ENCODE results near the gene TNRC6C. TPM values are rescaled to one million over a fixed set of nuclear protein-coding genes. Genes with fewer than 3 reads are reported as not detected.

Gene TNRC6C
- total and polyA plus RNA-seq, 2 experiments from 2014 or later, result 10.1 to 16.6 TPM

DNA sequence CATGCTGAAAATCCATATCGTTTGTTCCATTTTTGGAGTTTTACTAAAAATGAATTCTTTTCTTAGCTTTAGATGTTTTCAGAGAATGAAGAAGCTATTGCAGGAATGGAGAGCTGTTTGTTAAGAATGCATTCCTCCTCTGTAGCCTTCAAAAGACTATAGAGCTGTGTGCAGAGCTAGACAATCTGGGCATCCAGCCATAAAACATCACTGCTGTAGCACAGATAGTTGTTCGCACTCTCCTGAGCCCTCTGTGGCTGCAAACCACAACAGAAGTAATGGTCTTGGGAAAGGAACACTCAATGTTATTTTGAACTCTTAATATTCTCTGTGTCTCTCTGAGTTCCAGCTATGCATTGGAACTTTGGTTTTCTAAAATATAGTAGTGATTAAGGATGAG, 4.9 kb downstream of the TNRC6C start:
- ATAC-seq, result no peak

More for the DNA sequence above, 4.9 kb downstream of the TNRC6C start:
- Mint-ChIP-seq H3K4me1 (peaks cover 56% of the 10 kb centered on the region), H3K36me3 (ENCODE audit: low read depth) (no peaks in the 10 kb centered on the region), H3K9me3 (no peaks in the 10 kb centered on the region), H3K4me3 (no peak overlapping the region), H3K27ac (no peak overlapping the region; the same call in 1 of the 2 replicates), H3K27me3 (ENCODE audit: insufficient read depth, low read depth, poor library complexity) (peaks cover 7% of the 10 kb centered on the region)
- peaks cover 42% of the 10 kb centered on the region for H4K20me1 ChIP-seq (replicated peaks; ENCODE audit: insufficient read depth)
- TF ChIP-seq CREB1 (CRISPR knock-in tag; IDR thresholded peaks at IDR 0.05; ENCODE audit: low read depth) (no peak), ZNF114 (CRISPR knock-in tag; IDR thresholded peaks at IDR 0.05) (no peak), ZNF331 (CRISPR knock-in tag; IDR thresholded peaks at IDR 0.05; ENCODE audit: low read depth) (no peak), STAT1 (IDR thresholded peaks at IDR 0.05; ENCODE audit: unreplicated experiment) (no peak), EZH2 (IDR thresholded peaks at IDR 0.05; ENCODE audit: low read depth, unreplicated experiment) (no peak), JUNB (IDR thresholded peaks at IDR 0.05; ENCODE audit: unreplicated experiment) (no peak), POLR2AphosphoS5 (IDR thresholded peaks at IDR 0.05; ENCODE audit: low read depth) (no peak), NANOG (IDR thresholded peaks at IDR 0.05; ENCODE audit: borderline replicate concordance) (no peak), EZH2phosphoT487 (IDR thresholded peaks at IDR 0.05; ENCODE audit: unreplicated experiment) (no peak)
- TF ChIP-seq, protein P1, sequence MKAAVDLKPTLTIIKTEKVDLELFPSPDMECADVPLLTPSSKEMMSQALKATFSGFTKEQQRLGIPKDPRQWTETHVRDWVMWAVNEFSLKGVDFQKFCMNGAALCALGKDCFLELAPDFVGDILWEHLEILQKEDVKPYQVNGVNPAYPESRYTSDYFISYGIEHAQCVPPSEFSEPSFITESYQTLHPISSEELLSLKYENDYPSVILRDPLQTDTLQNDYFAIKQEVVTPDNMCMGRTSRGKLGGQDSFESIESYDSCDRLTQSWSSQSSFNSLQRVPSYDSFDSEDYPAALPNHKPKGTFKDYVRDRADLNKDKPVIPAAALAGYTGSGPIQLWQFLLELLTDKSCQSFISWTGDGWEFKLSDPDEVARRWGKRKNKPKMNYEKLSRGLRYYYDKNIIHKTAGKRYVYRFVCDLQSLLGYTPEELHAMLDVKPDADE (IDR thresholded peaks at IDR 0.05), result no peak
- TF ChIP-seq, protein P2, sequence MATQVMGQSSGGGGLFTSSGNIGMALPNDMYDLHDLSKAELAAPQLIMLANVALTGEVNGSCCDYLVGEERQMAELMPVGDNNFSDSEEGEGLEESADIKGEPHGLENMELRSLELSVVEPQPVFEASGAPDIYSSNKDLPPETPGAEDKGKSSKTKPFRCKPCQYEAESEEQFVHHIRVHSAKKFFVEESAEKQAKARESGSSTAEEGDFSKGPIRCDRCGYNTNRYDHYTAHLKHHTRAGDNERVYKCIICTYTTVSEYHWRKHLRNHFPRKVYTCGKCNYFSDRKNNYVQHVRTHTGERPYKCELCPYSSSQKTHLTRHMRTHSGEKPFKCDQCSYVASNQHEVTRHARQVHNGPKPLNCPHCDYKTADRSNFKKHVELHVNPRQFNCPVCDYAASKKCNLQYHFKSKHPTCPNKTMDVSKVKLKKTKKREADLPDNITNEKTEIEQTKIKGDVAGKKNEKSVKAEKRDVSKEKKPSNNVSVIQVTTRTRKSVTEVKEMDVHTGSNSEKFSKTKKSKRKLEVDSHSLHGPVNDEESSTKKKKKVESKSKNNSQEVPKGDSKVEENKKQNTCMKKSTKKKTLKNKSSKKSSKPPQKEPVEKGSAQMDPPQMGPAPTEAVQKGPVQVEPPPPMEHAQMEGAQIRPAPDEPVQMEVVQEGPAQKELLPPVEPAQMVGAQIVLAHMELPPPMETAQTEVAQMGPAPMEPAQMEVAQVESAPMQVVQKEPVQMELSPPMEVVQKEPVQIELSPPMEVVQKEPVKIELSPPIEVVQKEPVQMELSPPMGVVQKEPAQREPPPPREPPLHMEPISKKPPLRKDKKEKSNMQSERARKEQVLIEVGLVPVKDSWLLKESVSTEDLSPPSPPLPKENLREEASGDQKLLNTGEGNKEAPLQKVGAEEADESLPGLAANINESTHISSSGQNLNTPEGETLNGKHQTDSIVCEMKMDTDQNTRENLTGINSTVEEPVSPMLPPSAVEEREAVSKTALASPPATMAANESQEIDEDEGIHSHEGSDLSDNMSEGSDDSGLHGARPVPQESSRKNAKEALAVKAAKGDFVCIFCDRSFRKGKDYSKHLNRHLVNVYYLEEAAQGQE (IDR thresholded peaks at IDR 0.05; ENCODE audit: unreplicated experiment), result no peak
- TF ChIP-seq, protein P3, sequence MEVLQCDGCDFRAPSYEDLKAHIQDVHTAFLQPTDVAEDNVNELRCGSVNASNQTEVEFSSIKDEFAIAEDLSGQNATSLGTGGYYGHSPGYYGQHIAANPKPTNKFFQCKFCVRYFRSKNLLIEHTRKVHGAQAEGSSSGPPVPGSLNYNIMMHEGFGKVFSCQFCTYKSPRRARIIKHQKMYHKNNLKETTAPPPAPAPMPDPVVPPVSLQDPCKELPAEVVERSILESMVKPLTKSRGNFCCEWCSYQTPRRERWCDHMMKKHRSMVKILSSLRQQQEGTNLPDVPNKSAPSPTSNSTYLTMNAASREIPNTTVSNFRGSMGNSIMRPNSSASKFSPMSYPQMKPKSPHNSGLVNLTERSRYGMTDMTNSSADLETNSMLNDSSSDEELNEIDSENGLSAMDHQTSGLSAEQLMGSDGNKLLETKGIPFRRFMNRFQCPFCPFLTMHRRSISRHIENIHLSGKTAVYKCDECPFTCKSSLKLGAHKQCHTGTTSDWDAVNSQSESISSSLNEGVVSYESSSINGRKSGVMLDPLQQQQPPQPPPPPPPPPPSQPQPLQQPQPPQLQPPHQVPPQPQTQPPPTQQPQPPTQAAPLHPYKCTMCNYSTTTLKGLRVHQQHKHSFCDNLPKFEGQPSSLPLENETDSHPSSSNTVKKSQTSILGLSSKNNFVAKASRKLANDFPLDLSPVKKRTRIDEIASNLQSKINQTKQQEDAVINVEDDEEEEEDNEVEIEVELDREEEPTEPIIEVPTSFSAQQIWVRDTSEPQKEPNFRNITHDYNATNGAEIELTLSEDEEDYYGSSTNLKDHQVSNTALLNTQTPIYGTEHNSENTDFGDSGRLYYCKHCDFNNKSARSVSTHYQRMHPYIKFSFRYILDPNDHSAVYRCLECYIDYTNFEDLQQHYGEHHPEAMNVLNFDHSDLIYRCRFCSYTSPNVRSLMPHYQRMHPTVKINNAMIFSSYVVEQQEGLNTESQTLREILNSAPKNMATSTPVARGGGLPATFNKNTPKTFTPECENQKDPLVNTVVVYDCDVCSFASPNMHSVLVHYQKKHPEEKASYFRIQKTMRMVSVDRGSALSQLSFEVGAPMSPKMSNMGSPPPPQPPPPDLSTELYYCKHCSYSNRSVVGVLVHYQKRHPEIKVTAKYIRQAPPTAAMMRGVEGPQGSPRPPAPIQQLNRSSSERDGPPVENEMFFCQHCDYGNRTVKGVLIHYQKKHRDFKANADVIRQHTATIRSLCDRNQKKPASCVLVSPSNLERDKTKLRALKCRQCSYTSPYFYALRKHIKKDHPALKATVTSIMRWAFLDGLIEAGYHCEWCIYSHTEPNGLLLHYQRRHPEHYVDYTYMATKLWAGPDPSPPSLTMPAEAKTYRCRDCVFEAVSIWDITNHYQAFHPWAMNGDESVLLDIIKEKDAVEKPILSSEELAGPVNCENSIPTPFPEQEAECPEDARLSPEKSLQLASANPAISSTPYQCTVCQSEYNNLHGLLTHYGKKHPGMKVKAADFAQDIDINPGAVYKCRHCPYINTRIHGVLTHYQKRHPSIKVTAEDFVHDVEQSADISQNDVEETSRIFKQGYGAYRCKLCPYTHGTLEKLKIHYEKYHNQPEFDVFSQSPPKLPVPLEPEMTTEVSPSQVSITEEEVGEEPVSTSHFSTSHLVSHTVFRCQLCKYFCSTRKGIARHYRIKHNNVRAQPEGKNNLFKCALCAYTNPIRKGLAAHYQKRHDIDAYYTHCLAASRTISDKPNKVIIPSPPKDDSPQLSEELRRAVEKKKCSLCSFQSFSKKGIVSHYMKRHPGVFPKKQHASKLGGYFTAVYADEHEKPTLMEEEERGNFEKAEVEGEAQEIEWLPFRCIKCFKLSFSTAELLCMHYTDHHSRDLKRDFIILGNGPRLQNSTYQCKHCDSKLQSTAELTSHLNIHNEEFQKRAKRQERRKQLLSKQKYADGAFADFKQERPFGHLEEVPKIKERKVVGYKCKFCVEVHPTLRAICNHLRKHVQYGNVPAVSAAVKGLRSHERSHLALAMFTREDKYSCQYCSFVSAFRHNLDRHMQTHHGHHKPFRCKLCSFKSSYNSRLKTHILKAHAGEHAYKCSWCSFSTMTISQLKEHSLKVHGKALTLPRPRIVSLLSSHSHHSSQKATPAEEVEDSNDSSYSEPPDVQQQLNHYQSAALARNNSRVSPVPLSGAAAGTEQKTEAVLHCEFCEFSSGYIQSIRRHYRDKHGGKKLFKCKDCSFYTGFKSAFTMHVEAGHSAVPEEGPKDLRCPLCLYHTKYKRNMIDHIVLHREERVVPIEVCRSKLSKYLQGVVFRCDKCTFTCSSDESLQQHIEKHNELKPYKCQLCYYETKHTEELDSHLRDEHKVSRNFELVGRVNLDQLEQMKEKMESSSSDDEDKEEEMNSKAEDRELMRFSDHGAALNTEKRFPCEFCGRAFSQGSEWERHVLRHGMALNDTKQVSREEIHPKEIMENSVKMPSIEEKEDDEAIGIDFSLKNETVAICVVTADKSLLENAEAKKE (CRISPR knock-in tag; IDR thresholded peaks at IDR 0.05), result no peak
- TF ChIP-seq, protein P4, sequence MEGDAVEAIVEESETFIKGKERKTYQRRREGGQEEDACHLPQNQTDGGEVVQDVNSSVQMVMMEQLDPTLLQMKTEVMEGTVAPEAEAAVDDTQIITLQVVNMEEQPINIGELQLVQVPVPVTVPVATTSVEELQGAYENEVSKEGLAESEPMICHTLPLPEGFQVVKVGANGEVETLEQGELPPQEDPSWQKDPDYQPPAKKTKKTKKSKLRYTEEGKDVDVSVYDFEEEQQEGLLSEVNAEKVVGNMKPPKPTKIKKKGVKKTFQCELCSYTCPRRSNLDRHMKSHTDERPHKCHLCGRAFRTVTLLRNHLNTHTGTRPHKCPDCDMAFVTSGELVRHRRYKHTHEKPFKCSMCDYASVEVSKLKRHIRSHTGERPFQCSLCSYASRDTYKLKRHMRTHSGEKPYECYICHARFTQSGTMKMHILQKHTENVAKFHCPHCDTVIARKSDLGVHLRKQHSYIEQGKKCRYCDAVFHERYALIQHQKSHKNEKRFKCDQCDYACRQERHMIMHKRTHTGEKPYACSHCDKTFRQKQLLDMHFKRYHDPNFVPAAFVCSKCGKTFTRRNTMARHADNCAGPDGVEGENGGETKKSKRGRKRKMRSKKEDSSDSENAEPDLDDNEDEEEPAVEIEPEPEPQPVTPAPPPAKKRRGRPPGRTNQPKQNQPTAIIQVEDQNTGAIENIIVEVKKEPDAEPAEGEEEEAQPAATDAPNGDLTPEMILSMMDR (conservative IDR thresholded peaks at IDR 0.05; ENCODE audit: low read depth in 2 of 2), result no peak
- H3K27ac ChIP-seq (ENCODE audit: low read depth), result no peak overlapping the region
- H3K4me3 ChIP-seq, result no peak overlapping the region
- no peaks in the 10 kb centered on the region for H3K9me2 ChIP-seq (ENCODE audit: insufficient read depth)
- peaks cover 21% of the 10 kb centered on the region for H3K27me3 ChIP-seq (ENCODE audit: insufficient read depth)
- peaks cover 87% of the 10 kb centered on the region for H3K79me2 ChIP-seq (replicated peaks; ENCODE audit: insufficient read depth)
- H3F3A ChIP-seq (replicated peaks; ENCODE audit: low read depth), result no peaks in the 10 kb centered on the region
- peaks cover 51% of the 10 kb centered on the region for H3K4me1 ChIP-seq (ENCODE audit: insufficient read depth)
- H3K36me3 ChIP-seq (ENCODE audit: insufficient read depth), result no peaks in the 10 kb centered on the region
- no peak overlapping the region for H3K4me2 ChIP-seq
- no peak for DNase-seq (ENCODE audit: low spot score)
- H2AFZ ChIP-seq, result no peak overlapping the region

All from GM23338 (cell line).